Muscle of leg (tissue), 11 donors: Measurements from ENCODE around the gene MYL5. TPM values are rescaled to one million over a fixed set of nuclear protein-coding genes. Genes with fewer than 3 reads are reported as not detected.
A peak's percentile ranks its signal among the peaks of the same experiment; 100 is the strongest.
"Not testable (repeated sequence)": the region's sequence is repeated elsewhere in the genome, so short reads cannot be mapped to it uniquely, and the experiment has no call there.

Experiments used
- DNase-seq: peaks from one replicate; pipeline ENCODE4 v3.0.0; 2013
- H3K27ac ChIP-seq: one replicate; pipeline ENCODE4 v1.5.1; 2013; ENCODE audit warnings: mild to moderate bottlenecking, low read length, control low read depth
- H3K27me3 ChIP-seq: one replicate; pipeline ENCODE4 v1.6.1; 2013; ENCODE audit warnings: low read length; ENCODE audit not compliant: control insufficient read depth, insufficient read depth
- H3K36me3 ChIP-seq: one replicate; pipeline ENCODE4 v1.6.1; 2013; ENCODE audit warnings: low read length; ENCODE audit not compliant: control insufficient read depth, insufficient read depth
- H3K4me1 ChIP-seq: one replicate; pipeline ENCODE4 v1.6.1; 2013; ENCODE audit warnings: low read length; ENCODE audit not compliant: control insufficient read depth, insufficient read depth
- H3K4me3 ChIP-seq: one replicate; pipeline ENCODE4 v1.5.1; 2013; ENCODE audit warnings: low read length, control low read depth
- H3K9me3 ChIP-seq: replicated peaks from 2 replicates; pipeline ENCODE4 v1.6.1; 2013; ENCODE audit warnings: low read depth, low read length; ENCODE audit not compliant: control insufficient read depth
- WGBS: methylation state at CpG from one replicate; pipeline ENCODE4 v1.1.5; 2013; ENCODE audit warnings: missing lambda C conversion rate; ENCODE audit not compliant: insufficient coverage; 5-methylcytosine and 5-hydroxymethylcytosine counted together
- polyA plus RNA-seq, 8 donors: library from polyadenylated mRNA; unstranded; fragments of 120-200 nt; gene quantifications; one replicate each; pipeline versions ENCODE4 v1.2.1 to v1.2.3, GENCODE V29; 2013; ENCODE audit warnings: inconsistent platforms in 1 of 8, low replicate concordance in 1 of 8; ENCODE audit not compliant: insufficient read length in 8 of 8, insufficient read depth in 1 of 8
- total RNA-seq: library from RNA; stranded (reverse); fragments of 120-200 nt; gene quantifications from one replicate; pipeline ENCODE4 v1.2.4, GENCODE V29; 2013

MYL5 gene
- total and polyA plus RNA-seq, 9 donors: 500 to 1,456 (median 733) TPM

- no peak for DNase-seq
- Histone ChIP-seq H3K27ac (no peak overlapping the region), H3K9me3 (no peaks in the 10 kb centered on the region), H3K4me1 (peaks cover 6% of the 10 kb centered on the region), H3K27me3 (peaks cover 4% of the 10 kb centered on the region), H3K4me3 (no peak overlapping the region), H3K36me3 (no peaks in the 10 kb centered on the region)
- WGBS: 73% methylated on average over 12 of the region's 16 CpGs
Measured at GRCh38 chr4:700587-701264, 26.4 kb downstream of the MYL5 start.

- Histone ChIP-seq H3K27ac (no peak overlapping the region), H3K4me3 (no peak overlapping the region), H3K9me3 (no peaks in the 10 kb centered on the region), H3K4me1 (peaks cover 16% of the 10 kb centered on the region), H3K27me3 (peaks cover 2% of the 10 kb centered on the region), H3K36me3 (no peaks in the 10 kb centered on the region)
- DNase-seq: no peak
- WGBS: 88% methylated on average over 7 of the region's 7 CpGs
Measured at GRCh38 chr4:702618-703048, 28.3 kb downstream of the MYL5 start.

- H3K27me3 ChIP-seq: peaks cover 2% of the 10 kb centered on the region
- DNase-seq: no peak
- H3K4me3 ChIP-seq: no peak overlapping the region
- H3K4me1 ChIP-seq: peaks cover 24% of the 10 kb centered on the region
- no peaks in the 10 kb centered on the region for H3K9me3 ChIP-seq
- H3K36me3 ChIP-seq: peaks cover 4% of the 10 kb centered on the region
- no peak overlapping the region for H3K27ac ChIP-seq
- 88% methylated on average over 7 of the region's 10 CpGs for WGBS
Measured at GRCh38 chr4:703336-704197, 29.2 kb downstream of the MYL5 start.

GRCh38 chr4:704198-704891, 30.0 kb downstream of the MYL5 start:
- 87% methylated on average over 43 of the region's 46 CpGs for WGBS

GRCh38 chr4:704971-705277, 30.6 kb downstream of the MYL5 start:
- peaks cover 25% of the 10 kb centered on the region for H3K4me1 ChIP-seq
- 94% methylated on average over 1 of the region's 1 CpG for WGBS
- H3K27ac ChIP-seq: peak overlapping the region; percentile 21
- DNase-seq: no peak
- H3K36me3 ChIP-seq: peaks cover 9% of the 10 kb centered on the region
- H3K9me3 ChIP-seq: no peaks in the 10 kb centered on the region
- H3K27me3 ChIP-seq: peaks cover 2% of the 10 kb centered on the region
- peak overlapping the region; percentile 40 for H3K4me3 ChIP-seq

More at GRCh38 chr4:704198-704891, 30.0 kb downstream of the MYL5 start:
- Histone ChIP-seq H3K27me3 (peaks cover 2% of the 10 kb centered on the region), H3K36me3 (peaks cover 6% of the 10 kb centered on the region), H3K4me3 (no peak overlapping the region), H3K4me1 (peaks cover 25% of the 10 kb centered on the region), H3K9me3 (no peaks in the 10 kb centered on the region), H3K27ac (no peak overlapping the region)
- DNase-seq: no peak

- WGBS: 3% methylated on average over 76 of the region's 82 CpGs
- peaks cover 2% of the 10 kb centered on the region for H3K27me3 ChIP-seq
Measured at GRCh38 chr4:705278-706082, 31.1 kb downstream of the MYL5 start, which contains the start of gene PCGF3. Gene PCGF3 (plus strand): TSS chr4:705832. CDS start chr4:733681, 27,849 bp downstream.

GRCh38 chr4:706083-706633, 31.8 kb downstream of the MYL5 start:
- not testable (repeated sequence) for DNase-seq, H3K27me3 ChIP-seq, H3K9me3 ChIP-seq
- Histone ChIP-seq H3K27ac (peak overlapping the region; percentile 59), H3K36me3 (peaks cover 12% of the 10 kb centered on the region), H3K4me3 (peak overlapping the region; percentile 89), H3K4me1 (peaks cover 32% of the 10 kb centered on the region)
- 4% methylated on average over 18 of the region's 21 CpGs for WGBS

More at GRCh38 chr4:705278-706082, 31.1 kb downstream of the MYL5 start, which contains the start of gene PCGF3:
- peaks cover 12% of the 10 kb centered on the region for H3K36me3 ChIP-seq
- H3K4me1 ChIP-seq: peaks cover 31% of the 10 kb centered on the region
- peak; percentile 97 for DNase-seq
- H3K27ac ChIP-seq: peak within 1 kb of the TSS; percentile 59
- H3K9me3 ChIP-seq: no peaks in the 10 kb centered on the region
- H3K4me3 ChIP-seq: peak within 1 kb of the TSS; percentile 89

DNA sequence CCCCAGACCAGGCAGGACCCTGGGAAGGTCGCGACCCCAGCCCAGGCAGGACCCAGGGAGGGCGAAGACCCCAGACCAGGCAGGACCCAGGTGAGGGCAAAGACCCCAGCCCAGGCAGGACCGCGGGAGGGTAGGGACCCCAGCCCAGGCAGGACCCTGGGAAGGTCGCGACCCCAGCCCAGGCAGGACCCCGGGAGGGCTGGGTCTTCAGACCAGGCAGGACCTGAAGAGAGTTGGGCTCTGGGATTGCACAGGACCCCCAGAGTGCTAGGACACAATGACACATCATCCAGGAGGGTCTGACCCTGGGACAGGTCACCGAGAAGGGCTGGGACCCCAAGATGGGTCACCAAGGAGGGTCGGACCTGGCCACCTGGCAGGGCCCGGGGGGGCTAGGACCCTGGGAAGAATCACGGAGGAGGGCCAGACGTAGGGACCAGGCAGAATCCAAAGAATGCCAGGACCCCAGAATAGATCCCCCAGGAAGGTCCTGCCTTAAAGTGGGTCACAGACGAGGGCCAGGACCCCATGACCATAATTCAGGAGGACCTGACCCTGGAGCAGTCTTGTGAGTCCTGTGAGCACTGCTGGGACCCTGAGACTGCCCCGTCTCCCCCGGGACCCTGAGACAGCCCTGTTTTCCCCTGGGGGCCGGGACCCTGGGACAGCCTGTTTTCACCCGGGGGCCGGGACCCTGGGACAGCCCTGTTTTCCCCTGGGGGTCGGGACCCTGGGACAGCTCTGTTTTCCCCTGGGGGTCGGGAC, 32.7 kb downstream of the MYL5 start:
- peaks cover 2% of the 10 kb centered on the region for H3K27me3 ChIP-seq
- peaks cover 12% of the 10 kb centered on the region for H3K36me3 ChIP-seq
- no peaks in the 10 kb centered on the region for H3K9me3 ChIP-seq
- DNase-seq: no peak
- no peak overlapping the region for H3K27ac ChIP-seq
- WGBS: 68% methylated on average over 21 of the region's 21 CpGs
- peak overlapping the region; percentile 89 for H3K4me3 ChIP-seq
- H3K4me1 ChIP-seq: peaks cover 32% of the 10 kb centered on the region
